Measurements from ENCODE around the gene GPC3.

- TF ChIP-seq CTCF (IDR thresholded peaks at IDR 0.05) (no peak), POLR2A (IDR thresholded peaks at IDR 0.05) (no peak), EP300 (IDR thresholded peaks at IDR 0.05; ENCODE audit: low read depth) (no peak)
Observed at GRCh38 chrX:134013092-134013497, 27.7 kb upstream of the GPC3 start.
